ENCODE results near the gene BMP8B.

The BMP8B gene

DNA sequence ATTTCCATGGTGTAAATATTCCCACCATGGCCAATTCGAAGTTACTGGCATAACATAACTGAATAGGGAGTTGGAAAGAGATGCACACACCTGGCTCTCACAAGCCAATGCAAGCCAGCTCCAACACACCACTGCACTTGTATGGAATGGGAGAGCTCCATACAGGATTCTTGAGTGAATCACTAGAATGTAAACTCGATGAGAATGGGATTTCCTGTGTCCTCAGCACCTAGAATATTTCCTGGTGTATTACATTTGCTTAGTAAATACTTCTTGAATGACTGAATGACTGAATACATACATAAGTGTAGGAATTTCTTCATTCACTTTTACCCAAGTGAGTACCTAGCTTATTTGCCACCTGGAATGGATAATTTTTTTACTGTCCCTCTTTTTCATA, 66.2 kb downstream of the BMP8B start:
- no peak for DNase-seq (ENCODE audit: low spot score)

DNA sequence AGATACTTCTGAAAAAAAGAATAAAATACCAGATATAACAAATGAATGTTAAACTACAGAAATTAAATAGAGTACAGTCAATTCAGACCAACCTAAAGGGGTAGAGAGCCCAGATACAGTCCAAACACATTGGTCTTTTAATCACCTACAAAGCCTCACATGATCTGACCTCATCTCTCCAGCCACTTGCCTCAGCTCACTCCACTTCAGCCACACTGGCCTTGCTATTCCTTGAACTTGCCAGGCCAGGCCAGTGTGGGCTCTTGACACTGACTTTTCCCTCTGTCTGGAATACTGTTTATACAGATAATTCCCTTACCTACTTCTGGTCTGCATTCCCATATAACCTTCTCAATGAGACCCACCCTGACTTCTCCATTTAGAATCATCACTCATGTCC, 67.0 kb downstream of the BMP8B start:
- DNase-seq (ENCODE audit: low spot score) = no peak

DNA sequence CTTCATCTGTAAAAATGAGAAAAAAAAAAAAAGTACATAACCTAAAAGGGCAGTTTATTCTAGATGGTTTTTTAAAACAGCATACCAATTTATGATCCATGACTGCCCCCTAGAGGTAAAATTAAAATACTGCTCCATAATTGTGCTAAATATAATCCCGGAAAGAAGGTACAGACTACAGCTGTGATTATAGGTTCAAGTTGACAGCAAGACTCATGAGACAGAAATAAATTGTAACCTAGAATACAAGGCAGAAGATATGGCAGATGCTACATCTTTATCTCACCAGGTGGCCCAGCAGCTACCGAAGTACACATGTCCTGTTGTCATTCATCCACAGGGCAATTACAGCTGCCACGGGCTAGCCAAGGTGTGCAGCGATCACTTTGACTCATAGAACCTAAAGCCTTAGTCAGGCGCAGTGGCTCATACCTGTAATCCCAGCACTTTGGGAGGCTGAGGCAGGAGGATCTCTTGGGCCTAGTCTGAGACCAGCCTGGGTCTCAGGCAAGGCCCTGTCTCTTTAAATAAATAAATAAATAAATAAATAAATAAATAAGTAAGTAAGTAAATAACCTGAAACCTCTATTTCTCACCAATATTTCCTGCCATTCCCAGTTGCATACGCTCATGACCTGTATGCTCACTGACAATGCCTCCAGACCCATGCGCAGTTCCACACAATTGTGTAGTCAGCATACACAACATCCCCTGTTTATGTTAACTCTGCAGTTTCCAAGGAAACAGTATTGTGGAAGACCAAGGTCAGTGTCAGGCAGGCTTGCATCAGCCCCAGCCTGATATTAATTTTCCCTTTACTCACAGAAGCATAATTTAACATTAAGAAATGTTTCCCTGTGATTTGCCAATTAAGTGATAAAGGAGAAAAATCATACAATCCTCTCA, 68.3 kb downstream of the BMP8B start:
- peak; percentile 73 for DNase-seq (ENCODE audit: low spot score)

DNA sequence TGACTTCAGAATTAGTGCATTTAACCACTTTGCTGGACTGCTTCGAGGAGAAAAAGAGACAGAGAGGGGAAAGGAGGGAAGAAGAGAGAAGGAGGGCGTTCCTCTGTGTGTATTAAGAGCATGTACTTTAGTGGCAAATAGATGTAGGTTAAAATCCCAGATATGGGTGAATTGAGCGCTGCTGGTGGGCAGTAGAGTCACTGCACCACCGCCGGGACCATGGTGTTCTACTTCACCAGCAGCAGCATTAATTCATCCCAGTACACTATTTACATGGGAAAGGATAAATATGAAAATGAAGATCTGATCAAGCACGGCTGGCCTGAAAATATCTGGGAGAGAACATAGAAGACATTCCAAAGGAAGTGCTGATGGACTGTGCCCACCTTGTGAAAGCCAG, 70.9 kb downstream of the BMP8B start:
- DNase-seq (ENCODE audit: low spot score) = no peak

DNA sequence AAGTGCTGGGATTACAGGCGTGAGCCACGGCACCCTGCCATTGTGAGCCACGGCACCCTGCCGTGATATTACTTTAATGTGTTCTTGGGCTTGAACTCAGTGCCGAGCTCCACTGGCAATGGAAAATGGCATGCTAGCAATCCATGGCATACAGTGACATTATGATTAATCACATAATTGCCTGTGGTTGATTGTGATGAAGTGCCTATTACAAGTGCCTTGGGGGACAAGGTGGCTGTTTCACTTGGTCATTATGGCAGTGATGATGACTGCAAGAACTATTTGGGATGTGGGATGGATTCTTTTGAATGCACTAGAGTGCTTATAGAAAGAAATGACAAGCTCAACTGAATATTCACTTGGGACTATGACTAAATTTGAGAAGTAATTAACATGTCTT, 75.1 kb downstream of the BMP8B start:
- DNase-seq (ENCODE audit: low spot score) = no peak

DNA sequence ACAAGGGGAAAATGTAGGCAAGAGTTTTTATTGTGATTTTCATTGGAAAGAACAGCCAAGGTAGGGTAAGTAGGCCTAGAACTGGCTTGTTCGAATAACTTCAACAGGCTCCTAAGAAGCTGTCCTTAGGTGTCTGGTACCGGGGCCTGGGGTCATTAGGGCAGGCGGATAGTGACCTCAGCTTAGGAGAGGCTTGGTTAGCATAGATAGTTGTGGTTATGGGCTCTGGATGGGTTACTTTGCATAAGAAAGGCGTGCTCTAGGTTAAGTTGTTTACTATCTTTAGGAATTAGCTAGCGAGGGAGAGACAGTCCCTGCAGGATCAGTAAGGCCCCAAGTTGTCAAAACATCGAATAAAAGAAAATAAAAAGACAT, 76.7 kb downstream of the BMP8B start:
- no peak for DNase-seq (ENCODE audit: low spot score)

DNA sequence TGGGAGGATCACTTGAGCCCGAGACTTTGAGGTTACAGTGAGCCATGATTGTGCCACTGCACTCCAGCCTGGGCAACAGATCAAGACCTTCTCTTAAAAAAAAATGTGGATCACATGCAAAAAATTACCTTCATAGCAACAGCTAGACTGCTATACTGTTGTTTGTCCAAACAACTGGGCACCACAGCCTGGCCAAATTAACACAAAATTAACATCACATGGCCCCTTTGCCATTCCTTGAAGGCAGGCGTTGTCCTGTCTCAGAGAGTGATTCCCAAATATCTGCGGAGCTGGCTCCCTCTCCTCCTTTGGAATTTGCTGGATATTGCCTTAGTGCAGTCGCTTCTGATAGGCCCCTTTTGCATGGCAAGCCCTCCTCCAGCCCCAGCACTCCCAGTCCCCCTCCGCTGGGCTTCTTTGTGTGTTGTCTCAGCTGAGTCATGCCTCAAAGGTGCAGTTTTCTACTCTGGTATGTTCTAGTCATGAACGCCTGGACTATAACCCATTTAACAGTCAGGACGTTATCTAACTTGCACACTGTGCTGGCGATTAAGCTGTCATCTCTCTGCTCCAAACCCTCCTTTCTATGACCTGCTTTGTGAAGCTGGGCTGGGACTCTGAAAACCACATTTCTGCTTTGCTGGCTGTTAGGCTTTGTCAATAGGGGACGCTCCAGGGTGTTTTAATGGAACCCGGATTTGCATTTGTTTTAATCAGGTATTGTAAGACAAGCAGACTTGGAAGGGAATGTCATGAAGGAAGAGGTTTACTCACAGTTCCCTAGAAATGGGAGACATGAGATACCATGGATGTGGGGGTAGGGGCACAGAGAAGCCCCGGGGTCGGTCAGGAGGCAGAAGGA, 77.3 kb downstream of the BMP8B start:
- DNase-seq (ENCODE audit: low spot score) = peak; percentile 19

DNA sequence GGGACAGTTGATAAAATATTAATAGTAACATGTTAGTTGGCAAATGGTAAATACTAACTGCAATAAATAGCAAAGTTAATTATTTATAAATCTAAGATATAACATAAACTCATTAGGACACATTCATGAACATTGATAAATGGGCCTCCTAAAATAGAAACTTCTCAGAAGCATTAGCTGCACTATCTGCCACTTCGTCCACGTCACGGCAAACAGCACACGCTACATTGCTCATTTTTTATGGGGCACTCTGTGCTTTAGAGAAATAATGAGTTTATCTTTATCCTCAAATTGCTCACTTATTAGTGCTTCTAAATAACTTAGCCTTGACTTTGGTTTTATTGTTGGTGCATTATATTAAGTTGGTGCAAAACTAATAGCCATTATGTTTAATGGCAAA, 81.2 kb downstream of the BMP8B start:
- DNase-seq (ENCODE audit: low spot score) = no peak

All from hematopoietic multipotent progenitor cell treated with erythropoietin and hydrocortisone succinate and interleukin-3 and kit ligand, for 17 days (in vitro differentiated cells).